Prostate gland (tissue), 2 donors: ENCODE measurements around the gene VPS29. TPM values are rescaled to one million over a fixed set of nuclear protein-coding genes. Genes with fewer than 3 reads are reported as not detected.
A peak's percentile ranks its signal among the peaks of the same experiment; 100 is the strongest.
"Not testable (repeated sequence)": the region's sequence is repeated elsewhere in the genome, so short reads cannot be mapped to it uniquely, and the experiment has no call there.

ENCODE experiments used
- DNase-seq: peaks from one replicate; pipeline ENCODE4 v3.0.0-alpha.2; 2019; ENCODE audit warnings: low spot score
- H3K27ac ChIP-seq, 2 donors: fragments of 200-600 bp; sonication (generic); 2 replicates each; pipeline ENCODE4 v1.5.1; 2017 to 2019
- H3K27me3 ChIP-seq: fragments of 200-600 bp; sonication (generic); replicated peaks from 2 replicates; pipeline ENCODE4 v1.5.1; 2019; ENCODE audit not compliant: insufficient read depth
- H3K36me3 ChIP-seq, 2 donors: fragments of 200-600 bp; sonication (generic); 1 replicate in 1 of 2; 2 replicates in 1 of 2; pipeline versions ENCODE4 v1.5.1 to v1.8.1; 2017 to 2019
- H3K4me1 ChIP-seq: fragments of 200-600 bp; sonication (generic); replicated peaks from 2 replicates; pipeline ENCODE4 v1.5.1; 2019
- H3K4me3 ChIP-seq, 2 donors: fragments of 200-600 bp; sonication (generic); 2 replicates each; pipeline ENCODE4 v1.5.1; 2017 to 2019
- H3K9me3 ChIP-seq: fragments of 200-600 bp; sonication (generic); 2 replicates; pipeline ENCODE4 v1.5.1; 2017
- POLR2A ChIP-seq: fragments of 450-650 bp; IDR thresholded peaks from one replicate; pipeline ENCODE4 v1.6.1; 2016; ENCODE audit warnings: antibody characterized with exemption, mild to moderate bottlenecking
- POLR2AphosphoS5 ChIP-seq: sonication (generic); formaldehyde crosslinking; IDR thresholded peaks from one replicate; pipeline ENCODE4 v1.6.1; 2017; ENCODE audit warnings: antibody characterized with exemption
- WGBS: methylation state at CpG from one replicate; pipeline ENCODE4 v1.1.5; 2018; 5-methylcytosine and 5-hydroxymethylcytosine counted together
- intact Hi-C: fragments of 100-400 bp; cut with DNase I; formaldehyde crosslinking; loops from one replicate; pipeline ENCODE4 v1.14.2; 2022
- total RNA-seq, 2 donors: library from RNA; depleted of rRNA; stranded (reverse); fragments of >200 nt; gene quantifications; one replicate each; pipeline ENCODE4 v1.1.0, GENCODE V29; 2016
- TF ChIP-seq, protein P1 (sequence below), 4 experiments: fragments of 200-600 bp in 2 of 4; fragments of 450-650 bp in 2 of 4; sonication (generic) in 2 of 4; IDR thresholded peaks; 1 replicate in 3 of 4; 2 replicates in 1 of 4; pipeline ENCODE4 v1.5.1; 2016 to 2019; ENCODE audit warnings: antibody characterized with exemption in 4 of 4, mild to moderate bottlenecking in 2 of 4, moderate library complexity in 2 of 4

Gene VPS29
- total RNA-seq, 2 donors from 2014 or later: 60.5 to 89.8 TPM

DNA sequence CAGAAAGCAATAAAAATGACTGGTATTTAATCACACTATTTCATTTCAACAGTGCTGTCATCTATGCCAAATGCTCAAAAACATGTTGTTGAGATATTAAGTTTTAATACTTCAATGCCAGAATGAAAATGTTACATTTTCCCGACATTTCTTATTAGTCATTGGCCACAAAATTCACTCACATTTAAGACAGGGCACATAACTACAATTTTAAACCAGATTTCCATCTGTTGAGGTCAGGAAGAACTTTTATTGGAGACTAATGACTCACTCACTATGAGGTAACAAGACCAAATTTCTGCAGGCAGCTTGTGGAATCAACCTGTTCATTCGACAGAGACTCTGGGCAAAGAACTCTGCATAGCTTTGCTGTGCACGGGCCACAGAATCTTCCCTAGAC is 44.4 kb upstream of the VPS29 start:
- Histone ChIP-seq H3K27me3 (no peaks in the 10 kb centered on the region), H3K4me3 (no peak overlapping the region), H3K4me1 (peaks cover 22% of the 10 kb centered on the region), H3K36me3 (no peaks in the 10 kb centered on the region), H3K9me3 (no peaks in the 10 kb centered on the region), H3K27ac (peak overlapping the region; percentile 29 to 81)
- TF ChIP-seq POLR2A: no peak
- TF ChIP-seq POLR2AphosphoS5: peak; percentile 58
- 17% methylated on average over 3 of the region's 3 CpGs for WGBS
- no peak for DNase-seq
- intact Hi-C loops: loop anchor here (5.0 kb wide), 1 partner anchor 36 kb away; the partner anchor contains the start of gene PPTC7

DNA sequence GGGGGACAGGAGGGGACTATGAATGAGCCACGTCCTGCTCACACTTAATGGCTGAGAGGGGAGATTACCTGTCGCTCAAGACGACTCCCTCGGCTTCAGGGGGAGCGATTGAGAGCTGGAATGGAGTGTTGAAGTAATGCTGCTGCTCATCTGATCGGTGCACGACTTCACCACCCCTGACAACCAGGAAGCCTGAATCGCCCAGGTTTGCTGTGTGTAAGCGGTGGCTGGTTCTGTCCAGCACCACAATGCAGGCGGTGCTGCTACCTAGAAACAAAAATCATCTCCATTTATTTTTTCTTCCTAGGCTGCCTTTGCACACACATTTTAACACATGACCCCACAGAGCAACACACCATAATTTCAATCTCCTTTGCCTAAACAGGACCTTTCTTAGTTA is 43.9 kb upstream of the VPS29 start:
- no peak overlapping the region for H3K4me3 ChIP-seq

DNA sequence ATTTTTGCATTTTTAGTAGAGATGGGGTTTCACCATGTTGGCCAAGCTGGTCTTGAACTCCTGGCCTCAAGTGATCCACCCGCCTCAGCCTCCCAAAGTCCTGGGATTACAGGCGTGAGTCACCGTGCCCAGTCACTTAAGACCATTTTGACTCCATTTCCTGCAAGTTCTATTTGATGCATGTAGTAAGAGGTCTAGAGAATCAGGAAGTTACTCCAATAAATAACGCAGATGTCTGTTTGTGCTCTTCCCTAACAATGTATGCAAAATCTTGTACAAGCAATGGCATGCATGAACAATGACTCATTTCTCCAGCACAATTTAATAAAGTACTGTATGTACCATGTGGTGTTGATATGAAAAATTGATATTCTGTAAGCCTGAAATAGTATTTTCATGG is 43.3 kb upstream of the VPS29 start:
- intact Hi-C loops: loop anchor here (5.0 kb wide), 1 partner anchor 37 kb away; the partner anchor contains the start of gene PPTC7
- not testable (repeated sequence) for H3K36me3 ChIP-seq, H3K9me3 ChIP-seq, H3K27me3 ChIP-seq, H3K4me3 ChIP-seq, DNase-seq
- peak; percentile 5 for TF ChIP-seq POLR2AphosphoS5
- WGBS: 67% methylated on average over 4 of the region's 4 CpGs
- Histone ChIP-seq H3K4me1 (peaks cover 22% of the 10 kb centered on the region), H3K27ac (peak overlapping the region; percentile 79 to 81)

More for the DNA sequence above, 43.9 kb upstream of the VPS29 start:
- WGBS: 74% methylated on average over 10 of the region's 10 CpGs
- H3K4me1 ChIP-seq: peaks cover 22% of the 10 kb centered on the region
- intact Hi-C loops: loop anchor here (5.0 kb wide), 1 partner anchor 36 kb away; the partner anchor contains the start of gene PPTC7
- no peaks in the 10 kb centered on the region for H3K27me3 ChIP-seq
- DNase-seq: no peak
- TF ChIP-seq POLR2AphosphoS5 (no peak), POLR2A (no peak)
- TF ChIP-seq, protein P1, sequence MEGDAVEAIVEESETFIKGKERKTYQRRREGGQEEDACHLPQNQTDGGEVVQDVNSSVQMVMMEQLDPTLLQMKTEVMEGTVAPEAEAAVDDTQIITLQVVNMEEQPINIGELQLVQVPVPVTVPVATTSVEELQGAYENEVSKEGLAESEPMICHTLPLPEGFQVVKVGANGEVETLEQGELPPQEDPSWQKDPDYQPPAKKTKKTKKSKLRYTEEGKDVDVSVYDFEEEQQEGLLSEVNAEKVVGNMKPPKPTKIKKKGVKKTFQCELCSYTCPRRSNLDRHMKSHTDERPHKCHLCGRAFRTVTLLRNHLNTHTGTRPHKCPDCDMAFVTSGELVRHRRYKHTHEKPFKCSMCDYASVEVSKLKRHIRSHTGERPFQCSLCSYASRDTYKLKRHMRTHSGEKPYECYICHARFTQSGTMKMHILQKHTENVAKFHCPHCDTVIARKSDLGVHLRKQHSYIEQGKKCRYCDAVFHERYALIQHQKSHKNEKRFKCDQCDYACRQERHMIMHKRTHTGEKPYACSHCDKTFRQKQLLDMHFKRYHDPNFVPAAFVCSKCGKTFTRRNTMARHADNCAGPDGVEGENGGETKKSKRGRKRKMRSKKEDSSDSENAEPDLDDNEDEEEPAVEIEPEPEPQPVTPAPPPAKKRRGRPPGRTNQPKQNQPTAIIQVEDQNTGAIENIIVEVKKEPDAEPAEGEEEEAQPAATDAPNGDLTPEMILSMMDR (IDR thresholded peaks at IDR 0.05): no peak
- H3K36me3 ChIP-seq: no peaks in the 10 kb centered on the region
- peak overlapping the region; percentile 29 to 81 for H3K27ac ChIP-seq
- no peaks in the 10 kb centered on the region for H3K9me3 ChIP-seq

DNA sequence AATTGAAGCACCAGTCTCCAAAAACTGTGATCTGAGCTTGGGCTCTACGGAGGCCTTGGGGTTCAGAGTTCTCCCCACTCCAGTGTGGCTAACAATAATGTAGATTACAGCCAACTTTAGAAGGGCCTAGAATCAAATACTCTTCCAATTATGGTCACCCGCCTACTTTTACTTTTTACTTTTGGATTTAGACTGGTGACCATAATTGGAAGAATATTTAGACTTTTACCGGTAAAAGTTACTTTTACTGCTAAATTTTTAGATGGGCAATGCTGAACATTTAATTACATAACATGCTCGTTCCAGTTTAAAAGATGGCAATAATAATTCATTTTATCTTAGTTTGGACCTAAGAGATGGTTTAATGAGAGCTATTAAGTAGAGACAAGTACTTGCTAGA is 42.1 kb upstream of the VPS29 start:
- DNase-seq: no peak
- Histone ChIP-seq H3K4me1 (peaks cover 22% of the 10 kb centered on the region), H3K4me3 (no peak overlapping the region), H3K27me3 (no peaks in the 10 kb centered on the region), H3K9me3 (no peaks in the 10 kb centered on the region), H3K36me3 (no peaks in the 10 kb centered on the region), H3K27ac (peak overlapping the region; percentile 79 to 81)
- intact Hi-C loops: no loop called here
- WGBS: 16% methylated on average over 4 of the region's 4 CpGs
- TF ChIP-seq, protein P1 (IDR thresholded peaks at IDR 0.05): no peak
- TF ChIP-seq POLR2A: no peak
- TF ChIP-seq POLR2AphosphoS5: no peak

DNA sequence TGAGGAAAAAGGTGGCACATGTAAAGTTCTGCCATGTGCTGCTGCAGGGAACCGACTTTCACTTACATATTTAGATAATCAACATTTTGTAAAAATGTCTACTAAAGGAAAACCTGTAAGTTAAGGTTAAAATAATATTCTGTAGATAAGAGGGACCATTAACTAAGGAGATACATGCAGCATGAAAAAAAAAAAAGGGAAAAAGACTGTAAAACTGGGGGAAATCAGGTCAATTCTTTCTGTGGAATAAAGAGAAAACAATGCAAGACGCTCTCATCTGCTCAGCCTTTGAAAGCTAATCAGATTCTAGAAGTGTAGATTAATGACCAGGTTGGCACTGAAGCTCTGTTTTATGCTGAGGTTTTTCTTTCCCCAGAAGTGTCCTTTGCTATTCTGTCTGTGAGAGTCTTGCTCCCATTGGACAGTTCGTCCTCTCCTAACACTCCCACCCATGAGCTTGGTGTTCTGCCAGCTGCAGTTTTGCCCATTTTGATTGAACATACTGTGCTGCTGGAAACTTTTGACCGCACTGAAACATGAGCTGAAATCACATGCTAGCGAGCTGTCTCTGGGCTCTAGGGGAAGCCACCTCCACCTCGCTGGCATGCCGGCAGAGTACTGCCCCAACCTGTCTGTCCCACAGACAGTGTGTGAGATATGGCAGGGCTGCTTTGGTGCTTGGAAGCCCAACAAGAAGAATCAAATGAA is 41.5 kb upstream of the VPS29 start:
- Histone ChIP-seq H3K27me3 (no peaks in the 10 kb centered on the region), H3K9me3 (no peaks in the 10 kb centered on the region), H3K4me3 (no peak overlapping the region), H3K4me1 (peaks cover 22% of the 10 kb centered on the region), H3K36me3 (no peaks in the 10 kb centered on the region), H3K27ac (peak overlapping the region; percentile 79 to 81)
- TF ChIP-seq, protein P1 (IDR thresholded peaks at IDR 0.05): no peak
- TF ChIP-seq POLR2AphosphoS5: peak; percentile 96
- WGBS: 6% methylated on average over 7 of the region's 7 CpGs
- peak; percentile 96 for DNase-seq
- intact Hi-C loops: no loop called here

DNA sequence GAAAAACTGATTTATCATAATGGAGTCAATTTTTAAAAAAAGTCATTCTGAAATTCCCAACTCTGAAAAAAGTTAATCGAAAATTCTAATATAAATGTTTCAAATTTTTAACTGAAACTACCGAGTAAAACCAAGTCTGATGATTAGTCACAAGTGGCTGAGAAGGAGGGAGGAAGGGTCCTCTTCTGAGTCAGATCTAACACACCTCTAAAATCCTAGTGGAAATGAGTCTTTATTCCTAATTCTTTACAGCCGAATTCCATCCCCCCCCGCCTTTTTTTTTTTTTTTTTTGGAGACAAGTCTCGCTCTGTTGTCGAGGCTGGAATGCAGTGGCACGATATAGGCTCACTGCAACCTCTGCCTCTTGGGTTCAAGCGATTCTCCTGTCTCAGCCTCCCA is 38.1 kb upstream of the VPS29 start:
- H3K27ac ChIP-seq: no peak overlapping the region

More for the DNA sequence above, 38.1 kb upstream of the VPS29 start:
- Histone ChIP-seq H3K4me1 (peaks cover 13% of the 10 kb centered on the region), H3K27me3 (no peaks in the 10 kb centered on the region), H3K4me3 (no peak overlapping the region), H3K36me3 (no peaks in the 10 kb centered on the region), H3K9me3 (no peaks in the 10 kb centered on the region)
- DNase-seq: no peak
- 82% methylated on average over 8 of the region's 8 CpGs for WGBS
- TF ChIP-seq, protein P1 (IDR thresholded peaks at IDR 0.05): no peak
- TF ChIP-seq POLR2A (no peak), POLR2AphosphoS5 (no peak)
- intact Hi-C loops: no loop called here
